Measurements from ENCODE around the gene C10orf90. TPM values are rescaled to one million over a fixed set of nuclear protein-coding genes. Genes with fewer than 3 reads are reported as not detected.

The C10orf90 gene
- total RNA-seq, 1 experiment from 2014 or later, result 0.18 TPM

GRCh38 chr10:126704649-126705048 is 34.2 kb upstream of the C10orf90 start:
- Histone ChIP-seq H2AFZ (ENCODE audit: low read length) (no peak overlapping the region), H3K9me3 (ENCODE audit: low read length) (no peaks in the 10 kb centered on the region), H3K4me3 (ENCODE audit: low read length) (no peak overlapping the region), H3K79me2 (ENCODE audit: low read length) (no peaks in the 10 kb centered on the region), H3K9me2 (replicated peaks; ENCODE audit: low read length) (no peaks in the 10 kb centered on the region), H3K4me1 (ENCODE audit: insufficient read depth, low read length) (no peaks in the 10 kb centered on the region), H3K4me2 (ENCODE audit: low read length) (no peak overlapping the region), H3K36me3 (ENCODE audit: low read depth, low read length) (no peaks in the 10 kb centered on the region), H4K20me1 (ENCODE audit: low read length) (no peaks in the 10 kb centered on the region), H3K27me3 (ENCODE audit: low read length) (no peaks in the 10 kb centered on the region), H3F3A (ENCODE audit: low read length, unreplicated experiment) (no peaks in the 10 kb centered on the region), H3K27ac (ENCODE audit: low read length) (no peak overlapping the region), H3K9ac (ENCODE audit: low read length) (no peak overlapping the region)
- POLR2A ChIA-PET (ENCODE audit: unreplicated experiment), result no interaction called here
- intact Hi-C loops (cut with micrococcal nuclease), result no loop called here
- CTCF ChIA-PET, result no interaction called here
- ATAC-seq (no peak), DNase-seq (no peak)
- no TSS peak for BruUV-seq (replicated peaks)
- no peak for TF ChIP-seq CTCF (conservative IDR thresholded peaks at IDR 0.05; ENCODE audit: low read depth, low read length)
- TF ChIP-seq EZH2phosphoT487 (IDR thresholded peaks at IDR 0.05; ENCODE audit: borderline replicate concordance, low read length), result no peak
- TF ChIP-seq EZH2 (IDR thresholded peaks at IDR 0.05; ENCODE audit: low read length, unreplicated experiment), result no peak

- ChIA-PET CTCF (no interaction called here), POLR2A (ENCODE audit: unreplicated experiment) (no interaction called here)
- no TSS peak for BruUV-seq (replicated peaks)
- Histone ChIP-seq H3K27ac (ENCODE audit: low read length) (no peak overlapping the region), H2AFZ (ENCODE audit: low read length) (no peak overlapping the region), H3K9me2 (replicated peaks; ENCODE audit: low read length) (no peaks in the 10 kb centered on the region), H3K4me2 (ENCODE audit: low read length) (no peak overlapping the region), H3F3A (ENCODE audit: low read length, unreplicated experiment) (no peaks in the 10 kb centered on the region), H3K4me1 (ENCODE audit: insufficient read depth, low read length) (no peaks in the 10 kb centered on the region), H3K9me3 (ENCODE audit: low read length) (no peaks in the 10 kb centered on the region), H3K4me3 (ENCODE audit: low read length) (no peak overlapping the region), H4K20me1 (ENCODE audit: low read length) (no peaks in the 10 kb centered on the region), H3K9ac (ENCODE audit: low read length) (no peak overlapping the region), H3K79me2 (ENCODE audit: low read length) (no peaks in the 10 kb centered on the region), H3K27me3 (ENCODE audit: low read length) (no peaks in the 10 kb centered on the region), H3K36me3 (ENCODE audit: low read depth, low read length) (no peaks in the 10 kb centered on the region)
- TF ChIP-seq CTCF (conservative IDR thresholded peaks at IDR 0.05; ENCODE audit: low read depth, low read length) (no peak), EZH2 (IDR thresholded peaks at IDR 0.05; ENCODE audit: low read length, unreplicated experiment) (no peak), EZH2phosphoT487 (IDR thresholded peaks at IDR 0.05; ENCODE audit: borderline replicate concordance, low read length) (no peak)
- ATAC-seq (no peak), DNase-seq (no peak)
- intact Hi-C loops (cut with micrococcal nuclease), result no loop called here
These were observed 31.7 kb upstream of the C10orf90 start for GRCh38 chr10:126702181-126702580.

- no peaks in the 10 kb centered on the region for H3K9me3 ChIP-seq (ENCODE audit: low read length)
- intact Hi-C loops (cut with micrococcal nuclease), result no loop called here
- H3K27me3 ChIP-seq (ENCODE audit: low read length), result no peaks in the 10 kb centered on the region
- TF ChIP-seq EZH2 (IDR thresholded peaks at IDR 0.05; ENCODE audit: low read length, unreplicated experiment), result no peak
- TF ChIP-seq EZH2phosphoT487 (IDR thresholded peaks at IDR 0.05; ENCODE audit: borderline replicate concordance, low read length), result no peak
- no peak for TF ChIP-seq CTCF (conservative IDR thresholded peaks at IDR 0.05; ENCODE audit: low read depth, low read length)
- CTCF ChIA-PET, result no interaction called here
- no peak overlapping the region for H3K9ac ChIP-seq (ENCODE audit: low read length)
- no peaks in the 10 kb centered on the region for H3K36me3 ChIP-seq (ENCODE audit: low read depth, low read length)
- BruUV-seq (replicated peaks), result no TSS peak
- POLR2A ChIA-PET (ENCODE audit: unreplicated experiment), result no interaction called here
- ATAC-seq (no peak), DNase-seq (no peak)
- no peak overlapping the region for H3K4me2 ChIP-seq (ENCODE audit: low read length)
- H3K9me2 ChIP-seq (replicated peaks; ENCODE audit: low read length), result no peaks in the 10 kb centered on the region
- no peaks in the 10 kb centered on the region for H3K4me1 ChIP-seq (ENCODE audit: insufficient read depth, low read length)
- no peaks in the 10 kb centered on the region for H4K20me1 ChIP-seq (ENCODE audit: low read length)
- no peak overlapping the region for H3K27ac ChIP-seq (ENCODE audit: low read length)
- H3K4me3 ChIP-seq (ENCODE audit: low read length), result no peak overlapping the region
- H3F3A ChIP-seq (ENCODE audit: low read length, unreplicated experiment), result no peaks in the 10 kb centered on the region
- no peaks in the 10 kb centered on the region for H3K79me2 ChIP-seq (ENCODE audit: low read length)
- H2AFZ ChIP-seq (ENCODE audit: low read length), result no peak overlapping the region
These were observed 31.0 kb upstream of the C10orf90 start for GRCh38 chr10:126701526-126701925.
